GM13977 (cell line): ENCODE measurements around the gene BRINP2.

ENCODE experiments used
- DNase-seq: peaks from one replicate; pipeline ENCODE4 v3.0.0; 2012; ENCODE audit warnings: low spot score
- in situ Hi-C: fragments of 300-500 bp; cut with MboI; formaldehyde crosslinking; loops from one replicate; pipeline ENCODE4 v1.12.0; 2022; ENCODE audit warnings: low sequenced_read_pairs, low pct_unique_long_range_greater_than_20kb, mixed read lengths, inconsistent platforms; ENCODE audit not compliant: unreplicated experiment
- TF ChIP-seq, protein P1 (sequence below): IDR thresholded peaks from 2 replicates; pipeline ENCODE4 v1.5.1; 2012; ENCODE audit warnings: mild to moderate bottlenecking, control low read depth; ENCODE audit not compliant: insufficient read depth; ENCODE audit errors: extremely low read depth, missing control alignments

Gene BRINP2

DNA sequence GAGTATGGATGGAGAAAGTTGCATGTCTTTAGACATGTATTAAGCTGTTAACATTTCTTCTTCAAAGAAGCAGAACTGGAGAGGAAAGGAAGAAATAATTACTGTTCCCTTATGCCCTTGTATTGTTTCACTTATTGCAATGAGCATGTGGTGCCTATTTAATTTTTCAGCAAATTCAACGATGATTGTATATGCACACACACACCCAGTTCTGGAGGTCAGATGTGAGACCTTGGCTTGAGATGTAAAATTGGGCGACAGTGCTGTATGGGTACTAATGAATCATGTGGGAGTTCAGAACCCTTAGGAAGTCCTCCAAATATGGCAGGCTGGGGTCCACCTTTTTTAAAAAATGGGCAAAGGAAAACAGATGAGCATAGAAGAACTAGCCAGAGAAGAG lies 27.5 kb downstream of the BRINP2 start:
- in situ Hi-C loops: no loop called here
- DNase-seq: no peak
- TF ChIP-seq, protein P1, sequence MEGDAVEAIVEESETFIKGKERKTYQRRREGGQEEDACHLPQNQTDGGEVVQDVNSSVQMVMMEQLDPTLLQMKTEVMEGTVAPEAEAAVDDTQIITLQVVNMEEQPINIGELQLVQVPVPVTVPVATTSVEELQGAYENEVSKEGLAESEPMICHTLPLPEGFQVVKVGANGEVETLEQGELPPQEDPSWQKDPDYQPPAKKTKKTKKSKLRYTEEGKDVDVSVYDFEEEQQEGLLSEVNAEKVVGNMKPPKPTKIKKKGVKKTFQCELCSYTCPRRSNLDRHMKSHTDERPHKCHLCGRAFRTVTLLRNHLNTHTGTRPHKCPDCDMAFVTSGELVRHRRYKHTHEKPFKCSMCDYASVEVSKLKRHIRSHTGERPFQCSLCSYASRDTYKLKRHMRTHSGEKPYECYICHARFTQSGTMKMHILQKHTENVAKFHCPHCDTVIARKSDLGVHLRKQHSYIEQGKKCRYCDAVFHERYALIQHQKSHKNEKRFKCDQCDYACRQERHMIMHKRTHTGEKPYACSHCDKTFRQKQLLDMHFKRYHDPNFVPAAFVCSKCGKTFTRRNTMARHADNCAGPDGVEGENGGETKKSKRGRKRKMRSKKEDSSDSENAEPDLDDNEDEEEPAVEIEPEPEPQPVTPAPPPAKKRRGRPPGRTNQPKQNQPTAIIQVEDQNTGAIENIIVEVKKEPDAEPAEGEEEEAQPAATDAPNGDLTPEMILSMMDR: no peak

DNA sequence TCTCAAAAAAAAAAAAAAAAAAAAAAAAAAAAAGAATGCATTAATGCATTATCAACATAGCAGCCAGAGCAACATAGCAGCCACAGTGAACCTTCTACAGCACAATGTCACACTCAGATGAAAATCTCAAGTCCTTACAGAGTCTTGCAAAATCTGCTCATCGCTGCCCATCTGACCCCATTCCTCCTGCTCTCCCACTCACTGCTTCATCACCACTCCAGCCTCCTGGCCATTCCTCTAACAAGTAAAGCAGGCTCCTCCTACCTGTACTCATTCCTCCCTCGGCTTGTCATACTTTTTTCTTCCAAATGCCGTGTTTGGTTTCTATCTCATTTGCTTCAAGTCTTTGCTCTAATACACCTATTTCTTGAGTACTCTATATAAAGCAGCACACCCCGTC lies 29.5 kb downstream of the BRINP2 start:
- no peak for DNase-seq
- TF ChIP-seq, protein P1: no peak
- in situ Hi-C loops: no loop called here

GRCh38 chr1:177206831-177207355 lies 36.1 kb downstream of the BRINP2 start:
- in situ Hi-C loops: no loop called here
- TF ChIP-seq, protein P1: no peak
- no peak for DNase-seq

DNA sequence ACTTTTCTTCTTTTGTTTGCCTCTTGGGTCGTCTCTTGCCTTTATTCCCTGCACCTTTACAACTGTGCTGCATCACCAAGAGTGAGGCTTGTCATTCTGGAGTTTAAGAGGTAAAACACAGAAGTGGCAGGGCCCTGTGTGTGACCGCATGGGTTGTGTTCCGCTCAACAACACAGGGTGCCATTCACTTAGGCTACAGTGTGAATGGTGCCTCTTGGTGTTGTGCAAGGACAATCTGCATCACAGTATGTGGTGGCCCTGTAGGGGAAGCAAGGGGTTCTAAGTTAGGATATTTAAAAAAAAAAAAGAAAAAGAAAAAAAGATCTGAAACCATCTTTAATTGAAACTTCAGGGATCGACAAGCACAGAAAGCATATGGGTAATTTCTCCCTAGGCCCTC lies 38.2 kb downstream of the BRINP2 start:
- TF ChIP-seq, protein P1: no peak
- in situ Hi-C loops: no loop called here
- DNase-seq: no peak

- TF ChIP-seq, protein P1: no peak
- in situ Hi-C loops: no loop called here
- no peak for DNase-seq
These were observed 38.6 kb downstream of the BRINP2 start for GRCh38 chr1:177209357-177209756.

DNA sequence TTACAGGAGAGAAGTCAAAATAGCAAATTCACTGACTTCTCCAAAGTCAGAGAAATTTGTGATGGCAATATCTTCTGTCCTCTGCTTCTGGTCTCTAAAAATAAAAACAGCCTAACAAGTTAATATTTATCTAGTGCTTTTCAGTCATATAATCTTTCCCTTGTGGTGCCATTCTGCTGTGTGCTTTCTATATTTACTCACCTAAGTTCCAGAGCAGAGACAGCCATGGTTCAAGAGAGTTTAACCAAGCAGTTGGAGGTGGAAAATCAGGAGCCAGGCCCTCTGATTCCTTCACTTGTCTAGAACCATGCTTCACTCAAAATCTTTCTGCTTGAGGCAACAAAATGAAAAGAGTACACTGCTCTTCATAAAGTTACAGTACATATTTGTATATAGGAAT lies 39.3 kb downstream of the BRINP2 start:
- in situ Hi-C loops: no loop called here
- no peak for DNase-seq
- TF ChIP-seq, protein P1: no peak

GRCh38 chr1:177211231-177211630 lies 40.5 kb downstream of the BRINP2 start:
- no peak for DNase-seq
- in situ Hi-C loops: no loop called here
- TF ChIP-seq, protein P1: no peak
